Mesothelial cell of epicardium (in vitro differentiated cells): ENCODE data around the gene EML6. TPM values are rescaled to one million over a fixed set of nuclear protein-coding genes. Genes with fewer than 3 reads are reported as not detected.

Experiments used
- DNase-seq, 2 experiments: peaks; one replicate each; pipeline ENCODE4 v3.0.0; 2021; ENCODE audit warnings: low spot score in 2 of 2; ENCODE audit not compliant: unreplicated experiment in 2 of 2
- H3K27ac Mint-ChIP-seq: 2 replicates; pipeline ENCODE4 v1.8.0; 2021; ENCODE audit warnings: mixed read lengths
- H3K27me3 Mint-ChIP-seq: 2 replicates; pipeline ENCODE4 v1.8.0; 2021; ENCODE audit warnings: low read depth, mixed read lengths
- H3K36me3 Mint-ChIP-seq: 2 replicates; pipeline ENCODE4 v1.8.0; 2021; ENCODE audit warnings: mixed read lengths
- H3K4me1 Mint-ChIP-seq: 2 replicates; pipeline ENCODE4 v1.8.0; 2021; ENCODE audit warnings: mixed read lengths
- H3K4me3 Mint-ChIP-seq: 2 replicates; pipeline ENCODE4 v1.8.0; 2021; ENCODE audit warnings: mild to moderate bottlenecking, moderate library complexity, mixed read lengths
- H3K9me3 Mint-ChIP-seq: 2 replicates; pipeline ENCODE4 v1.8.0; 2021; ENCODE audit warnings: mixed read lengths
- total RNA-seq: library from RNA; stranded (reverse); gene quantifications from 3 replicates; pipeline ENCODE4 v1.2.1, GENCODE V29; 2021
- TF ChIP-seq, protein P1 (sequence below): fragments of 200-600 bp; sonication (generic); IDR thresholded peaks from one replicate; pipeline ENCODE4 v1.5.0; 2021; ENCODE audit warnings: antibody characterized with exemption; ENCODE audit not compliant: unreplicated experiment

The EML6 gene
- total RNA-seq, 1 donor from 2014 or later = 2.3 TPM

DNA sequence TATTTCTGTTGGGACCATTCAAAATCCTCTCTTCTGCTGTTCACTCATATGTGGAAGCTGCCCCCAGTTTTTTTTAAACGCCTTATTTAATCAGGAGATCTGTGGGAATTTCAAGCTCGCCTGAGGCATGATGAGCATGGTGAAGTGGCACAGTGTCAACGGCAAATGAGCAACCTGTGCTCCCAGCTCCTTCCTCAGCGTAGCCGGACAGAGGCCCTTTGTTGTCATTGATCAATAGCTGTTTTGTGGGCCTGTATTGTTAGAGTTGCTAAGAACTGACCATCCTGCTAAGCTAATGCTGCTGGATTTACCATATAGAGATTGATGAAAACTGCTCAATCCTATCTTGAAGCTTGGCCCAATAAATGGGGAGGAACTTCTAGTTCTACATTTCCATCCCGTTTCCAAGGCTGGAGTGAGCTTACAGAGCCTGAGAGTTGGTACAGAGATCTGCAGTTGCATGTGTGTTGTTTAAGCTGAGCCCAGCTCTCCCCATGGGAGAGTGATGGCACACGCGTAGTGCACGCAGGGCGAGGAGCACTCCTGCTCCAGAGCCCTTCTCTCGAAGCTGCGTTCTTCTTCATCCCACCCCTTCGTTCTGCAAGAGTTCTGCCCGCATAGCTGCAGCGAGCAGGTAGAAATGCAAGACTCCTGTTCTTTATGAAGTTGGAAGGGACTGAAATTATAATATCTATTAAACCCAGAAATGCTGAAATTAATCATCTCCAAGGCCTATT, 218.0 kb downstream of the EML6 start:
- no peaks in the 10 kb centered on the region for H3K27me3 Mint-ChIP-seq
- TF ChIP-seq, protein P1, sequence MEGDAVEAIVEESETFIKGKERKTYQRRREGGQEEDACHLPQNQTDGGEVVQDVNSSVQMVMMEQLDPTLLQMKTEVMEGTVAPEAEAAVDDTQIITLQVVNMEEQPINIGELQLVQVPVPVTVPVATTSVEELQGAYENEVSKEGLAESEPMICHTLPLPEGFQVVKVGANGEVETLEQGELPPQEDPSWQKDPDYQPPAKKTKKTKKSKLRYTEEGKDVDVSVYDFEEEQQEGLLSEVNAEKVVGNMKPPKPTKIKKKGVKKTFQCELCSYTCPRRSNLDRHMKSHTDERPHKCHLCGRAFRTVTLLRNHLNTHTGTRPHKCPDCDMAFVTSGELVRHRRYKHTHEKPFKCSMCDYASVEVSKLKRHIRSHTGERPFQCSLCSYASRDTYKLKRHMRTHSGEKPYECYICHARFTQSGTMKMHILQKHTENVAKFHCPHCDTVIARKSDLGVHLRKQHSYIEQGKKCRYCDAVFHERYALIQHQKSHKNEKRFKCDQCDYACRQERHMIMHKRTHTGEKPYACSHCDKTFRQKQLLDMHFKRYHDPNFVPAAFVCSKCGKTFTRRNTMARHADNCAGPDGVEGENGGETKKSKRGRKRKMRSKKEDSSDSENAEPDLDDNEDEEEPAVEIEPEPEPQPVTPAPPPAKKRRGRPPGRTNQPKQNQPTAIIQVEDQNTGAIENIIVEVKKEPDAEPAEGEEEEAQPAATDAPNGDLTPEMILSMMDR = no peak
- H3K27ac Mint-ChIP-seq = no peak overlapping the region
- H3K4me3 Mint-ChIP-seq = no peak overlapping the region
- no peaks in the 10 kb centered on the region for H3K4me1 Mint-ChIP-seq
- peaks cover 7% of the 10 kb centered on the region for H3K9me3 Mint-ChIP-seq
- DNase-seq = no peak
- H3K36me3 Mint-ChIP-seq = no peaks in the 10 kb centered on the region

DNA sequence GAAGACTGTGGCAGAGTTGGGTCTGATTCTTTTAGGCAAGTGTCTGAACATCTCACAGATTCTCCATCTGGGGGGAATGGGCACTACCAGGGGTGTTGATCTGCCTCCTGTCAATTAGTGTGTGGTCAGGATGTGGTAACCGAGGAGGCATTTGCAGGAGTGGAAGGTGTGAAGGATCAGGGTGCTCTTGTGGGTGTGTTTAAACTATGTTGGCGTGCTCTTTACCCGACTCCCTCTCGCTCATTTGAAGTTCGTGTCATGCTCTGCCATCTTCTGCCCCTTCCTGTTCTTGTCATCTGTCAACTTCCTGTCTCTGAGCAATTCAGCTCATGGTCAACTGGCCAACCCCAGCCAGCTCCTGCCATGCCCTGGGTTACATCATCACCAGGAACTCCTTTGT, 218.9 kb downstream of the EML6 start:
- Mint-ChIP-seq H3K27me3 (no peaks in the 10 kb centered on the region), H3K27ac (no peak overlapping the region), H3K9me3 (peaks cover 7% of the 10 kb centered on the region), H3K36me3 (no peaks in the 10 kb centered on the region), H3K4me1 (no peaks in the 10 kb centered on the region), H3K4me3 (no peak overlapping the region)
- TF ChIP-seq, protein P1 = no peak
- no peak for DNase-seq

DNA sequence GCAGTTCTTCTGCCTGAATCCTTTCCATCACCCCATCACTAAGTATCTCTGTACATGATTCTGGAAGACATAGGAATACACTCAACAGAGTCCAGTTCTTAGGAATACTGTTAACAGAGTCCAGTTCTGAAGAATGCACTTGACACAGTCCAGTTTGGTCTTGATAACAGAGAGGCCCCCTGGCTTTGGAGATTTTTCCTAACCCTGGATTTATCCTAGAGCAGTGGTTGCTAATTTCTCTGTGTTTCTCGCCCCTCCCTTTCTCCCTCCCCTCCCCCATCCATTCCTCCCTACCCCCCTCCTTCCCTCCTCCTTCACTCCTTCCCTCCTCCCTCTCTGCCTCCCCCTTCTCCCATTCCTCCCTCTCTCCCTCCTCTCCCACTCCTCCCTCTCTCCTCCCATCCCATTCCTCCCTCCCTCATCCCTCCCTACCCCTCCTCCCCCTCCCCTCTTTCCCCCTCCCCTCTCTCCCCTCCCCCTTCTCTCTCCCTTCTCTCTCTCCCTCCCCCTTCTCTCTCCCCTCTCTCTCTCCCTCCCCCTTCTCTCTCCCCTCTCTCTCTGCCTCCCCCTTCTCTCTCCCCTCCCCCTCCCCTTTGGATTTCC, 221.4 kb downstream of the EML6 start:
- Mint-ChIP-seq H3K36me3 (no peaks in the 10 kb centered on the region), H3K27me3 (no peaks in the 10 kb centered on the region), H3K4me1 (no peaks in the 10 kb centered on the region), H3K4me3 (no peak overlapping the region), H3K9me3 (no peaks in the 10 kb centered on the region), H3K27ac (no peak overlapping the region)
- TF ChIP-seq, protein P1 = no peak
- no peak for DNase-seq

DNA sequence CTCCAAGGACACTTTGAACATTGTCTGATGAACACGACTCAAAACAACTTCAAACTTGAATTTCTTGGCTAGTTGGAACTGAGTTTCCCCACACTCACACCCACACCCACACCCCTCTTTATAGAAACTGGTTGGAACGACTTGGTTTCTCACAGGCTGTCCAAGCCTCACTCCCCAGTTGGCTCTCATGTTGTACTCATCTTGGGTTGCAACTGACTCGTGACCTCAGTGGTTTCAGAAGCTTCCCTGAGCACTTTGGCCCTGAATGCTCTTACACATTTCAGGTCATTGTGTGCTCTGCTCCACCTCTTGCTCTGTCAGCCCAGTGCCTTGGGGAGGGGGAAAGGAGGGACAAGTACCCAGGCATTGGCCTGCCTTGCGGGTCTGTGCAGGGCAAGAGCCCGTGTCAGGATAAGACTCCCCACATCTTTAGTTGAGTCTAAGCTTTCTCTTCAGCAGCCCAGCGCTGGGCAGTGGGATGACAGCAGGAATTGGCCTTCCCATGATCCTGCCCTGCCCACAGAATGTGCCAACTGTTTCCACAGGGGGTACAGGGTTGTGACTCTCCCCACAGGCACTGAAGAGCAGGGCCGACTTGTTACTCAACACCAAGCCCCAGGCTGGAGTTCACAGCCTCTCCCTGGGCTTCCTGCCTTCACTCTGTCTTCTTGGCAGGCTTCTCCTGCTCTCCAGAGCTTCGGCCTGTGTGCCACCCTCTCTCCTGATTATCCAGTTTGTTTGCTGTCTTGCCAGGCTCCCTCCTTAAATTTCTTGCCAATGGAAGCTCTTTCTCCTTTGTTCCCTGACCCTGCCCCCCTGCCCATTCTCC, 222.1 kb downstream of the EML6 start:
- H3K27ac Mint-ChIP-seq = no peak overlapping the region
- H3K4me1 Mint-ChIP-seq = no peaks in the 10 kb centered on the region
- H3K36me3 Mint-ChIP-seq = no peaks in the 10 kb centered on the region
- H3K27me3 Mint-ChIP-seq = no peaks in the 10 kb centered on the region
- H3K4me3 Mint-ChIP-seq = no peak overlapping the region
- DNase-seq = no peak
- H3K9me3 Mint-ChIP-seq = no peaks in the 10 kb centered on the region
- TF ChIP-seq, protein P1 = no peak

DNA sequence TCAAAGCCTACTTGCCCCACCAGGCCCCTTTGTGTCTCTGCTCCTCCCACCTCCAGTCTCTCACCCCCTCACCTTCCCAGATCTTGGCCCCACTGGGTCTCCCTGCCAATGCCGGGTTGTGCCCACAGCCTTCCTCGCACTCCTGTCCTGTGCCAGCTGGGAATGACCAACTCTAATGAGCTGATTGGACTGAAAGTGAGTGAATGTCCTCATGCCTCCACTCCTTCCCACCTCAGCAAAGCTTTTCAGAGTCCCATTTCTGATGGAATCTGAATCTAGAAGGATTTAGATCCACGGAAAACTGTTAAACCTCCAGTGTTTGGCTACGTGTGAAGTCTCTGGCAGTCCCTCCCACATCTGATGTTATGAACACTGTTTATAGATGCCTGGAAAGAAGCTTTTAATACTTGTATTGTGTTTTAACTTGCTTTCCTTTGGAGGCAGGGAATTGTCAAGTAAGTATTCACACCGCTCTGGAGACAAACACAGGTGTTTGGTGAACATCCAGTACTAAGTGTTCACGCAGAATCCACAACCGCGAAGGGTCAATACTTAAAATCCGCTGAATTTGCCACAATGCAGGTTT, 222.9 kb downstream of the EML6 start:
- H3K27me3 Mint-ChIP-seq = no peaks in the 10 kb centered on the region
- no peaks in the 10 kb centered on the region for H3K36me3 Mint-ChIP-seq
- TF ChIP-seq, protein P1 = no peak
- no peaks in the 10 kb centered on the region for H3K4me1 Mint-ChIP-seq
- DNase-seq = no peak
- H3K9me3 Mint-ChIP-seq = no peaks in the 10 kb centered on the region
- no peak overlapping the region for H3K4me3 Mint-ChIP-seq
- no peak overlapping the region for H3K27ac Mint-ChIP-seq
